IgD-negative memory B cell (primary cell): ENCODE results near the gene PCDH1. TPM values are rescaled to one million over a fixed set of nuclear protein-coding genes. Genes with fewer than 3 reads are reported as not detected.

Experiments
- H3K27ac Mint-ChIP-seq, 3 donors: one replicate each; pipeline ENCODE4 v1.8.0; 2020 to 2022; ENCODE audit warnings: mild to moderate bottlenecking in 3 of 3, mixed read lengths in 3 of 3, moderate library complexity in 1 of 3
- H3K27me3 Mint-ChIP-seq: one replicate; pipeline ENCODE4 v1.8.0; 2021; ENCODE audit warnings: mixed read lengths
- H3K36me3 Mint-ChIP-seq: one replicate; pipeline ENCODE4 v1.8.0; 2020; ENCODE audit warnings: mild to moderate bottlenecking, mixed read lengths
- H3K4me1 Mint-ChIP-seq, 3 donors: one replicate each; pipeline ENCODE4 v1.8.0; 2020 to 2022; ENCODE audit warnings: mixed read lengths in 3 of 3, mild to moderate bottlenecking in 1 of 3
- H3K4me3 Mint-ChIP-seq, 4 donors: one replicate each; pipeline ENCODE4 v1.8.0; 2020 to 2022; ENCODE audit warnings: mild to moderate bottlenecking in 4 of 4, mixed read lengths in 4 of 4, moderate library complexity in 3 of 4
- H3K9me3 Mint-ChIP-seq, 3 donors: one replicate each; pipeline ENCODE4 v1.8.0; 2020 to 2021; ENCODE audit warnings: mixed read lengths in 3 of 3, mild to moderate bottlenecking in 1 of 3
- polyA plus RNA-seq: library from polyadenylated mRNA; unstranded; fragments of 300-500 nt; fragmentation: Illumina TruSeq; gene quantifications from one replicate; pipeline ENCODE4 v1.2.3, GENCODE V29; 2021

PCDH1 gene
- polyA plus RNA-seq, 1 donor from 2014 or later = 0.10 TPM

- Mint-ChIP-seq H3K27me3 (peaks cover 25% of the 10 kb centered on the region), H3K27ac (no peak overlapping the region), H3K36me3 (no peaks in the 10 kb centered on the region), H3K4me1 (no peaks in the 10 kb centered on the region), H3K9me3 (no peaks in the 10 kb centered on the region), H3K4me3 (no peak overlapping the region)
These were observed 66.7 kb downstream of the PCDH1 start for GRCh38 chr5:141811287-141812155.

- Mint-ChIP-seq H3K27ac (no peak overlapping the region), H3K27me3 (peaks cover 28% of the 10 kb centered on the region), H3K9me3 (no peaks in the 10 kb centered on the region), H3K36me3 (no peaks in the 10 kb centered on the region), H3K4me1 (no peaks in the 10 kb centered on the region), H3K4me3 (no peak overlapping the region)
These were observed 67.5 kb downstream of the PCDH1 start for GRCh38 chr5:141810702-141811101.

GRCh38 chr5:141809380-141810096, 68.7 kb downstream of the PCDH1 start:
- no peaks in the 10 kb centered on the region for H3K4me1 Mint-ChIP-seq
- no peaks in the 10 kb centered on the region for H3K9me3 Mint-ChIP-seq
- no peak overlapping the region for H3K27ac Mint-ChIP-seq
- no peaks in the 10 kb centered on the region for H3K36me3 Mint-ChIP-seq
- H3K4me3 Mint-ChIP-seq = no peak overlapping the region
- H3K27me3 Mint-ChIP-seq = peaks cover 33% of the 10 kb centered on the region

- Mint-ChIP-seq H3K27ac (no peak overlapping the region), H3K27me3 (peaks cover 39% of the 10 kb centered on the region), H3K9me3 (no peaks in the 10 kb centered on the region), H3K36me3 (no peaks in the 10 kb centered on the region), H3K4me1 (no peaks in the 10 kb centered on the region), H3K4me3 (no peak overlapping the region)
These were observed 69.4 kb downstream of the PCDH1 start for GRCh38 chr5:141808857-141809256.

GRCh38 chr5:141807732-141808131, 70.5 kb downstream of the PCDH1 start:
- no peaks in the 10 kb centered on the region for H3K36me3 Mint-ChIP-seq
- peaks cover 44% of the 10 kb centered on the region for H3K27me3 Mint-ChIP-seq
- H3K4me1 Mint-ChIP-seq = no peaks in the 10 kb centered on the region
- H3K9me3 Mint-ChIP-seq = peaks cover 0 to 2% (median 0%) of the 10 kb centered on the region in 3 donors
- no peak overlapping the region for H3K27ac Mint-ChIP-seq
- no peak overlapping the region for H3K4me3 Mint-ChIP-seq

- Mint-ChIP-seq H3K4me3 (no peak overlapping the region), H3K9me3 (peaks cover 0 to 2% (median 0%) of the 10 kb centered on the region in 3 donors), H3K36me3 (no peaks in the 10 kb centered on the region), H3K27me3 (peaks cover 40% of the 10 kb centered on the region), H3K27ac (no peak overlapping the region), H3K4me1 (no peaks in the 10 kb centered on the region)
These were observed 70.9 kb downstream of the PCDH1 start for GRCh38 chr5:141807329-141807728.

GRCh38 chr5:141806626-141807025, 71.6 kb downstream of the PCDH1 start:
- H3K27me3 Mint-ChIP-seq = peaks cover 39% of the 10 kb centered on the region
- H3K27ac Mint-ChIP-seq = no peak overlapping the region
- H3K4me3 Mint-ChIP-seq = no peak overlapping the region
- H3K9me3 Mint-ChIP-seq = peaks cover 0 to 2% (median 0%) of the 10 kb centered on the region in 3 donors
- H3K4me1 Mint-ChIP-seq = no peaks in the 10 kb centered on the region
- H3K36me3 Mint-ChIP-seq = no peaks in the 10 kb centered on the region

- no peak overlapping the region for H3K4me3 Mint-ChIP-seq
- H3K4me1 Mint-ChIP-seq = no peaks in the 10 kb centered on the region
- no peaks in the 10 kb centered on the region for H3K36me3 Mint-ChIP-seq
- peaks cover 0 to 2% (median 0%) of the 10 kb centered on the region in 3 donors for H3K9me3 Mint-ChIP-seq
- no peak overlapping the region for H3K27ac Mint-ChIP-seq
- H3K27me3 Mint-ChIP-seq = peaks cover 37% of the 10 kb centered on the region
These were observed 72.2 kb downstream of the PCDH1 start for GRCh38 chr5:141805874-141806595.

- Mint-ChIP-seq H3K27me3 (peaks cover 36% of the 10 kb centered on the region), H3K27ac (no peak overlapping the region), H3K36me3 (no peaks in the 10 kb centered on the region), H3K4me1 (no peaks in the 10 kb centered on the region), H3K9me3 (peaks cover 0 to 2% (median 0%) of the 10 kb centered on the region in 3 donors), H3K4me3 (no peak overlapping the region)
These were observed 73.7 kb downstream of the PCDH1 start for GRCh38 chr5:141804475-141804874.

Other genes with a start within 250 kb of the PCDH1 start
- 96.1 TPM for gene HDAC3, start 241.6 kb downstream of the PCDH1 start, polyA plus RNA-seq
- 5.9 TPM for gene RELL2, start 241.4 kb downstream of the PCDH1 start, polyA plus RNA-seq
- 9.9 TPM for gene FCHSD1, start 227.0 kb downstream of the PCDH1 start, polyA plus RNA-seq
- not detected for gene ARAP3, start 196.2 kb downstream of the PCDH1 start, polyA plus RNA-seq
- gene DELE1, start 45.5 kb upstream of the PCDH1 start, polyA plus RNA-seq = 32.3 TPM
- gene PCDH12, start 79.8 kb upstream of the PCDH1 start, polyA plus RNA-seq = 0.29 TPM
- gene RNF14, start 90.7 kb upstream of the PCDH1 start, polyA plus RNA-seq = 29.4 TPM
- gene GNPDA1, start 134.6 kb upstream of the PCDH1 start, polyA plus RNA-seq = 15.9 TPM
- 21.6 TPM for gene NDFIP1, start 230.4 kb upstream of the PCDH1 start, polyA plus RNA-seq